HepG2 (cell line): Measurements from ENCODE around the gene CRNKL1. TPM values are rescaled to one million over a fixed set of nuclear protein-coding genes. Genes with fewer than 3 reads are reported as not detected.

Source experiments
- ARID5B ChIP-seq: IDR thresholded peaks from 2 replicates; pipeline ENCODE4 v1.4.0; 2020; ENCODE audit warnings: mild to moderate bottlenecking, missing genetic modification reagents
- ATF7-NPFF ChIP-seq: sonication (generic); formaldehyde crosslinking; IDR thresholded peaks from 2 replicates; pipeline ENCODE4 v1.8.1; 2023; ENCODE audit warnings: mild to moderate bottlenecking, low read depth, missing genetic modification reagents, moderate library complexity
- ELF3 ChIP-seq: IDR thresholded peaks from 2 replicates; pipeline ENCODE4 v1.6.1; 2016; ENCODE audit warnings: missing genetic modification reagents, missing compliant biosample characterization
- FIP1L1 ChIP-seq: fragments of 200-400 bp; formaldehyde crosslinking; IDR thresholded peaks from 2 replicates; pipeline ENCODE4 v1.6.1; 2018; ENCODE audit warnings: low read depth, mild to moderate bottlenecking, low read length, moderate library complexity, borderline replicate concordance; ENCODE audit not compliant: insufficient read depth
- FOXO1 ChIP-seq: sonication (generic); formaldehyde crosslinking; IDR thresholded peaks from 2 replicates; pipeline ENCODE4 v1.4.0; 2020; ENCODE audit warnings: missing genetic modification reagents
- HDAC2 ChIP-seq: sonication (generic); formaldehyde crosslinking; IDR thresholded peaks from 2 replicates; pipeline ENCODE4 v1.4.0; 2020; ENCODE audit warnings: missing genetic modification reagents
- HES4 ChIP-seq: sonication (generic); formaldehyde crosslinking; IDR thresholded peaks from 2 replicates; pipeline ENCODE4 v1.9.0; 2021; ENCODE audit warnings: mild to moderate bottlenecking, missing genetic modification reagents, borderline replicate concordance
- HHEX ChIP-seq: IDR thresholded peaks from 2 replicates; pipeline ENCODE4 v1.6.1; 2016; ENCODE audit warnings: control low read depth
- HNRNPUL1 ChIP-seq: fragments of 200-400 bp; formaldehyde crosslinking; IDR thresholded peaks from 2 replicates; pipeline ENCODE4 v1.6.1; 2017; ENCODE audit warnings: low read depth, mild to moderate bottlenecking, low read length, moderate library complexity
- JUNB ChIP-seq: sonication (generic); formaldehyde crosslinking; IDR thresholded peaks from 2 replicates; pipeline ENCODE4 v1.8.0; 2022; ENCODE audit warnings: missing genetic modification reagents, mild to moderate bottlenecking, borderline replicate concordance
- MEIS2 ChIP-seq: sonication (generic); formaldehyde crosslinking; IDR thresholded peaks from 2 replicates; pipeline ENCODE4 v1.9.0; 2021; ENCODE audit warnings: mild to moderate bottlenecking, missing genetic modification reagents
- MTF2 ChIP-seq: sonication (generic); formaldehyde crosslinking; IDR thresholded peaks from 2 replicates; pipeline ENCODE4 v1.5.0; 2020; ENCODE audit warnings: missing genetic modification reagents, borderline replicate concordance
- MXD1 ChIP-seq: sonication (generic); formaldehyde crosslinking; IDR thresholded peaks from 2 replicates; pipeline ENCODE4 v1.4.0; 2020; ENCODE audit warnings: mild to moderate bottlenecking, missing genetic modification reagents
- NBN ChIP-seq: fragments of 450-650 bp; conservative IDR thresholded peaks from 2 replicates; pipeline ENCODE4 v1.6.1; 2017
- TSC22D2 ChIP-seq: sonication (generic); formaldehyde crosslinking; IDR thresholded peaks from 2 replicates; pipeline ENCODE4 v1.5.1; 2020; ENCODE audit warnings: missing genetic modification reagents, mild to moderate bottlenecking, borderline replicate concordance
- YY1 ChIP-seq: IDR thresholded peaks from 2 replicates; pipeline ENCODE4 v1.6.1; 2011; ENCODE audit warnings: low read length, low read depth, moderate library complexity, mild to moderate bottlenecking; ENCODE audit not compliant: insufficient read depth, insufficient replicate concordance
- ZBTB43 ChIP-seq: sonication (generic); formaldehyde crosslinking; conservative IDR thresholded peaks from 2 replicates; pipeline ENCODE4 v1.4.0; 2020; ENCODE audit warnings: missing genetic modification reagents
- ZFAT ChIP-seq: sonication (generic); formaldehyde crosslinking; conservative IDR thresholded peaks from 2 replicates; pipeline ENCODE4 v1.8.1; 2023; ENCODE audit warnings: missing genetic modification reagents, inconsistent platforms
- ZFP37 ChIP-seq: sonication (generic); formaldehyde crosslinking; IDR thresholded peaks from 2 replicates; pipeline ENCODE4 v1.4.0; 2020; ENCODE audit warnings: missing genetic modification reagents, borderline replicate concordance
- ZMAT3 ChIP-seq: sonication (generic); formaldehyde crosslinking; conservative IDR thresholded peaks from 2 replicates; pipeline ENCODE4 v1.7.0; 2021; ENCODE audit warnings: missing genetic modification reagents
- ZNF317 ChIP-seq: sonication (generic); formaldehyde crosslinking; IDR thresholded peaks from 2 replicates; pipeline ENCODE4 v1.5.0; 2020; ENCODE audit warnings: mild to moderate bottlenecking, missing genetic modification reagents
- ZNF326 ChIP-seq: sonication (generic); formaldehyde crosslinking; IDR thresholded peaks from 2 replicates; pipeline ENCODE4 v1.4.0; 2020; ENCODE audit warnings: missing genetic modification reagents, borderline replicate concordance
- ZNF382 ChIP-seq: sonication (generic); formaldehyde crosslinking; IDR thresholded peaks from 2 replicates; pipeline ENCODE4 v1.5.0; 2020; ENCODE audit warnings: missing genetic modification reagents, mild to moderate bottlenecking, borderline replicate concordance
- ZNF556 ChIP-seq: sonication (generic); formaldehyde crosslinking; IDR thresholded peaks from 2 replicates; pipeline ENCODE4 v1.4.0; 2020; ENCODE audit warnings: mild to moderate bottlenecking, missing genetic modification reagents, borderline replicate concordance
- ZNF747 ChIP-seq: sonication (generic); formaldehyde crosslinking; IDR thresholded peaks from 2 replicates; pipeline ENCODE4 v1.8.1; 2023; ENCODE audit warnings: missing genetic modification reagents, mild to moderate bottlenecking, borderline replicate concordance
- polyA plus RNA-seq, 8 experiments: library from polyadenylated mRNA; depleted of rRNA in 3 of 8; stranded (reverse) in 7 of 8; unstranded in 1 of 8; fragments of >200 nt; fragmentation: Illumina TruSeq in 4 of 8; extraction: Trizol in 4 of 8; gene quantifications; 2 replicates each; pipeline versions ENCODE4 v1.2.1 to v1.2.3, GENCODE V29; 2011 to 2016; ENCODE audit warnings: low read depth in 4 of 8, missing spikeins in 1 of 8, mixed read lengths in 1 of 8; ENCODE audit not compliant: insufficient read depth in 1 of 8
- total RNA-seq, 5 experiments: library from RNA; depleted of rRNA; stranded (reverse); fragments of >200 nt; fragmentation: Illumina TruSeq; extraction: Trizol; gene quantifications; 2 replicates each; pipeline ENCODE4 v1.2.3, GENCODE V29; 2016; ENCODE audit warnings: low read depth in 1 of 5

Gene CRNKL1
- total and polyA plus RNA-seq, 2 of the 13 experiments (the other 11 are each of a cell fraction or from before 2014, with no cell fraction given): 12.3 to 64.5 TPM

GRCh38 chr20:20052074-20052970 is at the start of gene CRNKL1, which contains the start of gene CFAP61 (continued):
- 0 out of 2 replicates have a peak, but pooled peaks have one; percentile 82 for TF ChIP-seq FIP1L1
- peak; percentile 83 for TF ChIP-seq FOXO1
- no peak for TF ChIP-seq ZFAT (CRISPR knock-in tag)
- no peak for TF ChIP-seq NBN
- TF ChIP-seq ZNF382 (CRISPR knock-in tag): no peak
- no peak for TF ChIP-seq ZNF326
- 0 out of 2 replicates have a peak, but pooled peaks have one; percentile 11 for TF ChIP-seq HHEX
- TF ChIP-seq HDAC2 (CRISPR knock-in tag): peak; percentile 98
- TF ChIP-seq ZBTB43 (CRISPR knock-in tag): peak; percentile 92
- TF ChIP-seq JUNB (CRISPR knock-in tag): no peak; the same call in 1 of the 2 replicates
- TF ChIP-seq ZNF747 (CRISPR knock-in tag): peak; percentile 97; the same call in 1 of the 2 replicates
- TF ChIP-seq YY1: peak; percentile 92
- TF ChIP-seq ELF3: peak; percentile 94
- peak; percentile 63 for TF ChIP-seq HES4 (CRISPR knock-in tag)
- peak; percentile 98 for TF ChIP-seq ATF7-NPFF
- TF ChIP-seq ZNF317: no peak; the same call in 1 of the 2 replicates
- TF ChIP-seq ARID5B (CRISPR knock-in tag): peak; percentile 74
- peak; percentile 96 for TF ChIP-seq ZNF556 (CRISPR knock-in tag)
- no peak for TF ChIP-seq HNRNPUL1
- TF ChIP-seq MXD1 (CRISPR knock-in tag): peak; percentile 100
- TF ChIP-seq ZMAT3 (CRISPR knock-in tag): peak; percentile 90
- peak; percentile 97; the same call in 1 of the 2 replicates for TF ChIP-seq MTF2 (CRISPR knock-in tag)
- TF ChIP-seq TSC22D2: peak; percentile 43; the same call in 1 of the 2 replicates
- peak; percentile 99 for TF ChIP-seq MEIS2 (CRISPR knock-in tag)
- TF ChIP-seq ZFP37 (CRISPR knock-in tag): peak; percentile 94
